Neural progenitor cell (in vitro differentiated cells): ENCODE data around the gene L1TD1. TPM values are rescaled to one million over a fixed set of nuclear protein-coding genes. Genes with fewer than 3 reads are reported as not detected.

Experiments used
- DNase-seq: peaks from one replicate; pipeline ENCODE4 v3.0.0-alpha.2; 2016; ENCODE audit warnings: low spot score
- H2AFZ ChIP-seq: fragments of 200-600 bp; sonication (generic); replicated peaks from 2 replicates; pipeline ENCODE4 v1.6.1; 2016; ENCODE audit warnings: antibody characterized with exemption
- H3F3A ChIP-seq: fragments of 200-600 bp; sonication (generic); 2 replicates; pipeline ENCODE4 v1.6.1; 2016; ENCODE audit warnings: antibody characterized with exemption, low read depth
- H3K27ac ChIP-seq: fragments of 200-600 bp; sonication (generic); 2 replicates; pipeline ENCODE4 v1.5.1; 2016; ENCODE audit warnings: mild to moderate bottlenecking
- H3K27me3 ChIP-seq: fragments of 200-600 bp; sonication (generic); 2 replicates; pipeline ENCODE4 v1.6.1; 2016; ENCODE audit warnings: mild to moderate bottlenecking, moderate library complexity
- H3K36me3 ChIP-seq: fragments of 200-600 bp; sonication (generic); 2 replicates; pipeline ENCODE4 v1.5.1; 2016
- H3K4me1 ChIP-seq: fragments of 200-600 bp; sonication (generic); 2 replicates; pipeline ENCODE4 v1.6.1; 2016; ENCODE audit warnings: mixed run types
- H3K4me2 ChIP-seq: fragments of 200-600 bp; sonication (generic); 2 replicates; pipeline ENCODE4 v1.6.1; 2016
- H3K4me3 ChIP-seq: fragments of 200-600 bp; sonication (generic); 2 replicates; pipeline ENCODE4 v1.5.1; 2016
- H3K79me2 ChIP-seq: fragments of 200-600 bp; sonication (generic); 2 replicates; pipeline ENCODE4 v1.6.1; 2016; ENCODE audit warnings: low read depth
- H3K9ac ChIP-seq: fragments of 200-600 bp; sonication (generic); 2 replicates; pipeline ENCODE4 v1.6.1; 2016
- H3K9me3 ChIP-seq: fragments of 200-600 bp; sonication (generic); 2 replicates; pipeline ENCODE4 v1.5.1; 2016; ENCODE audit warnings: low read depth
- H4K20me1 ChIP-seq: fragments of 200-600 bp; sonication (generic); 2 replicates; pipeline ENCODE4 v1.6.1; 2016; ENCODE audit warnings: low read depth
- H3K27ac Mint-ChIP-seq: 3 replicates; pipeline ENCODE4 v1.8.0; 2021; ENCODE audit warnings: mixed read lengths
- H3K27me3 Mint-ChIP-seq: 2 replicates; pipeline ENCODE4 v1.8.0; 2022; ENCODE audit warnings: low read depth, mild to moderate bottlenecking, inconsistent platforms, moderate library complexity, mixed read lengths; ENCODE audit not compliant: insufficient read depth
- H3K36me3 Mint-ChIP-seq: 3 replicates; pipeline ENCODE4 v1.8.0; 2021; ENCODE audit warnings: mixed read lengths
- H3K4me1 Mint-ChIP-seq: 3 replicates; pipeline ENCODE4 v1.8.0; 2021; ENCODE audit warnings: mixed read lengths
- H3K4me3 Mint-ChIP-seq: 3 replicates; pipeline ENCODE4 v1.8.0; 2021; ENCODE audit warnings: mild to moderate bottlenecking, moderate library complexity, mixed read lengths
- H3K9me3 Mint-ChIP-seq: 3 replicates; pipeline ENCODE4 v1.8.0; 2020; ENCODE audit warnings: mixed read lengths
- EZH2 ChIP-seq: fragments of 200-600 bp; sonication (generic); IDR thresholded peaks from 2 replicates; pipeline ENCODE4 v1.6.1; 2017; ENCODE audit warnings: antibody characterized with exemption, mild to moderate bottlenecking, moderate library complexity
- EZH2phosphoT487 ChIP-seq: fragments of 200-600 bp; sonication (generic); IDR thresholded peaks from 2 replicates; pipeline ENCODE4 v1.6.1; 2017; ENCODE audit warnings: antibody characterized with exemption
- total RNA-seq: library from RNA; depleted of rRNA; stranded (reverse); fragments of >200 nt; gene quantifications from 2 replicates; pipeline ENCODE4 v1.2.3, GENCODE V29; 2015; ENCODE audit warnings: low replicate concordance
- TF ChIP-seq, protein P1 (sequence below): fragments of 200-600 bp; sonication (generic); IDR thresholded peaks from 2 replicates; pipeline ENCODE4 v1.5.1; 2017; ENCODE audit warnings: antibody characterized with exemption, mild to moderate bottlenecking

Gene L1TD1
- total RNA-seq, 1 donor from 2014 or later = 15.4 TPM

DNA sequence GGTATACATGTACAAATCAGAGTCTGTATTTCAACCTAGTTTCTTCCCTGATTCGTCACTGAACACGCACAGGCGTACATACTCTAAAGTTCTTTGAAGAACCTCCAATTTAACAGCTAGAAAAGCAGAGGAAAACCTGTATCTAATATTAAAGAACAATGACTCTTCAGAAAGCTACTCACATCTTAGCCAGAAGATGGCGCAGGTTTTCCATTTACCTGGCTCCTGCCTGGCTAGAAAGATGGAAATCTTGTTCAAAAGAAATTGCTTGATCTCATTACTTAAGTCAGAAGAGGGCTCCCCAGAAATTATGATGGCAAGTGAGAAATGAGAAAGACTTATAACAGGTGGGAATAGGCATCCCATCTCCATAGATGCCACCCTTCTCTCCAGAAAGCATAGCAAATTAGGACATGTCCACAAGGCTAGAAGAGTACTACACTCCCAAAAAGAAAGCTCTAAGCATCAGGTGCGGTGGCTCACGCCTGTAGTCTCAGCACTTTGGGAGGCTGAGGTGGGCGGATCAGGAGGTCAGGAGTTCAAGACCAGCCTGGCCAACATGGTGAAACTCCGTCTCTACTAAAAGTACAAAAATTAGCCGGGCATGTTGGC is 19.0 kb upstream of the L1TD1 start:
- H3K79me2 ChIP-seq = no peaks in the 10 kb centered on the region
- no peak overlapping the region for H3K4me3 Mint-ChIP-seq
- peak overlapping the region; percentile 2 for H3K27ac Mint-ChIP-seq
- no peaks in the 10 kb centered on the region for H3K9me3 Mint-ChIP-seq
- no peak overlapping the region for H3K27ac ChIP-seq
- no peaks in the 10 kb centered on the region for H3K27me3 ChIP-seq
- no peaks in the 10 kb centered on the region for H3K36me3 Mint-ChIP-seq
- H3K36me3 ChIP-seq = no peaks in the 10 kb centered on the region
- peaks cover 4% of the 10 kb centered on the region for H3K27me3 Mint-ChIP-seq
- DNase-seq = peak; percentile 70
- H3K4me1 Mint-ChIP-seq = peaks cover 10% of the 10 kb centered on the region
- H3K9ac ChIP-seq = no peak overlapping the region
- H3K9me3 ChIP-seq = no peaks in the 10 kb centered on the region
- peaks cover 19% of the 10 kb centered on the region for H3F3A ChIP-seq
- no peak overlapping the region for H3K4me2 ChIP-seq
- peaks cover 19% of the 10 kb centered on the region for H3K4me1 ChIP-seq
- TF ChIP-seq, protein P1, sequence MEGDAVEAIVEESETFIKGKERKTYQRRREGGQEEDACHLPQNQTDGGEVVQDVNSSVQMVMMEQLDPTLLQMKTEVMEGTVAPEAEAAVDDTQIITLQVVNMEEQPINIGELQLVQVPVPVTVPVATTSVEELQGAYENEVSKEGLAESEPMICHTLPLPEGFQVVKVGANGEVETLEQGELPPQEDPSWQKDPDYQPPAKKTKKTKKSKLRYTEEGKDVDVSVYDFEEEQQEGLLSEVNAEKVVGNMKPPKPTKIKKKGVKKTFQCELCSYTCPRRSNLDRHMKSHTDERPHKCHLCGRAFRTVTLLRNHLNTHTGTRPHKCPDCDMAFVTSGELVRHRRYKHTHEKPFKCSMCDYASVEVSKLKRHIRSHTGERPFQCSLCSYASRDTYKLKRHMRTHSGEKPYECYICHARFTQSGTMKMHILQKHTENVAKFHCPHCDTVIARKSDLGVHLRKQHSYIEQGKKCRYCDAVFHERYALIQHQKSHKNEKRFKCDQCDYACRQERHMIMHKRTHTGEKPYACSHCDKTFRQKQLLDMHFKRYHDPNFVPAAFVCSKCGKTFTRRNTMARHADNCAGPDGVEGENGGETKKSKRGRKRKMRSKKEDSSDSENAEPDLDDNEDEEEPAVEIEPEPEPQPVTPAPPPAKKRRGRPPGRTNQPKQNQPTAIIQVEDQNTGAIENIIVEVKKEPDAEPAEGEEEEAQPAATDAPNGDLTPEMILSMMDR = peak; percentile 88
- no peak for TF ChIP-seq EZH2phosphoT487
- H4K20me1 ChIP-seq = no peaks in the 10 kb centered on the region
- H3K4me3 ChIP-seq = no peak overlapping the region
- peak overlapping the region; percentile 89 for H2AFZ ChIP-seq

DNA sequence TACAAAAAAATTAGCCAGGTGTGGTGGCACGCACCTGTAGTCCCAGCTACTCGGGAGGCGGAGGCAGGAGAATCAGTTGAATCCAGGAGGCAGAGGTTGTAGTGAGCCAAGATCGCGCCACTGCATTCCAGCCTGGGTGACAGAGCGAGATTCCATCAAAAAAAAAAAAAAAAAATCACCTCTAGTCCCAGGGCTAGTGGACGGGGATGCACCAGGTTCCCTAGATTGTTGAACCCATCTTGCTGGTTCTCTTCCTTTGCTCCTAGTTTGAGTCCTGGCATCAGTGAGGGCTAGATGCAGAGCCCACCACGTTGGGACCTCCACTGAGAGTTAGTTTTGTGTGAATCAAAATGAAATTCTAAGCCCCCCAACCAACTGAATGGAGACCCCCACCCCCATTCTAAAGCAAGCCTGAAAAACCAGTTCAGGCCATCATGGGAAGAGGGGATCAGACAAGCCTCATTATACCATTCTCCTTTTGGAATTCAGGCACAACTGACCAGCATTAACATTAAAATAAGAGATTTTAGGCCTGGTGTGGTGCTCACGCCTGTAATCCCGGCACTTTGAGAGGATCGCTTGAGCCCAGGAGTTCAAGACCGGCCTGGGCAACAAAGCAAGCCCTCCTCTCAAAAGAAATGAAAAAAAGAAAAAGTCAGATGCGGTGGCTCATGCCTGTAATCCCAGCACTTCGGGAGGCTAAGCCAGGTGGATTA is 17.9 kb upstream of the L1TD1 start:
- Histone ChIP-seq H3K4me2 (no peak overlapping the region), H3F3A (peaks cover 30% of the 10 kb centered on the region), H3K79me2 (no peaks in the 10 kb centered on the region), H3K27ac (no peak overlapping the region), H3K4me3 (no peak overlapping the region), H3K36me3 (no peaks in the 10 kb centered on the region), H4K20me1 (no peaks in the 10 kb centered on the region), H3K9ac (no peak overlapping the region), H3K9me3 (no peaks in the 10 kb centered on the region), H2AFZ (no peak overlapping the region), H3K4me1 (peaks cover 29% of the 10 kb centered on the region), H3K27me3 (no peaks in the 10 kb centered on the region)
- no peaks in the 10 kb centered on the region for H3K36me3 Mint-ChIP-seq
- H3K27ac Mint-ChIP-seq = peak overlapping the region; percentile 69
- no peaks in the 10 kb centered on the region for H3K9me3 Mint-ChIP-seq
- peaks cover 4% of the 10 kb centered on the region for H3K27me3 Mint-ChIP-seq
- no peak for DNase-seq
- H3K4me3 Mint-ChIP-seq = no peak overlapping the region
- peaks cover 9% of the 10 kb centered on the region for H3K4me1 Mint-ChIP-seq
- TF ChIP-seq, protein P1 = no peak
- no peak for TF ChIP-seq EZH2
- TF ChIP-seq EZH2phosphoT487 = no peak

DNA sequence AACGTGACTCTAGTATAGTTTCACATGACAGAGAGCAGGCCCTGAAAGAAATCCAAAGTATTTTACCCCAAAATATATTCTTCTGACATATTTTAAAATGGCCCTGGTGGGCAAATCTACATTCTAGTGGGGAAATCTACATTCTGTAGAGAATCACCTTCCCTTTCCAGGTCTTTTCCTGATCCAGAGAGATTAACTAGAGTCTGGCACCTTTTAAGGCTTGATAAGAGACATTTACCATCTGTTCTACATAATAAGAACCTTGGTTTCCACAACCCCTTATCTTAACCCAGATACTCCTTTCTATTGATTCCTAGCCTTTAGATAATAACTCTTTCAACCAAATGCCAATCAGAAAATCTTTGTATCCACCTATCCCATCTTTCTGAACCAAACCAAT is 17.0 kb upstream of the L1TD1 start:
- H3K36me3 Mint-ChIP-seq = no peaks in the 10 kb centered on the region
- no peak for DNase-seq
- H3K4me1 Mint-ChIP-seq = peaks cover 17% of the 10 kb centered on the region
- Histone ChIP-seq H3K79me2 (no peaks in the 10 kb centered on the region), H3K27me3 (no peaks in the 10 kb centered on the region), H3F3A (peaks cover 38% of the 10 kb centered on the region), H4K20me1 (no peaks in the 10 kb centered on the region), H3K9ac (no peak overlapping the region), H3K9me3 (no peaks in the 10 kb centered on the region), H2AFZ (no peak overlapping the region), H3K4me2 (no peak overlapping the region), H3K27ac (no peak overlapping the region), H3K4me1 (peaks cover 38% of the 10 kb centered on the region), H3K36me3 (no peaks in the 10 kb centered on the region), H3K4me3 (no peak overlapping the region)
- H3K9me3 Mint-ChIP-seq = no peaks in the 10 kb centered on the region
- peaks cover 4% of the 10 kb centered on the region for H3K27me3 Mint-ChIP-seq
- TF ChIP-seq EZH2 = no peak
- TF ChIP-seq, protein P1 = no peak
- TF ChIP-seq EZH2phosphoT487 = no peak
- no peak overlapping the region for H3K27ac Mint-ChIP-seq
- no peak overlapping the region for H3K4me3 Mint-ChIP-seq
